ENCODE data around the gene GGPS1. TPM values are rescaled to one million over a fixed set of nuclear protein-coding genes. Genes with fewer than 3 reads are reported as not detected.

GGPS1 gene
- polyA plus RNA-seq, 1 donor from 2014 or later: 71.9 TPM

DNA sequence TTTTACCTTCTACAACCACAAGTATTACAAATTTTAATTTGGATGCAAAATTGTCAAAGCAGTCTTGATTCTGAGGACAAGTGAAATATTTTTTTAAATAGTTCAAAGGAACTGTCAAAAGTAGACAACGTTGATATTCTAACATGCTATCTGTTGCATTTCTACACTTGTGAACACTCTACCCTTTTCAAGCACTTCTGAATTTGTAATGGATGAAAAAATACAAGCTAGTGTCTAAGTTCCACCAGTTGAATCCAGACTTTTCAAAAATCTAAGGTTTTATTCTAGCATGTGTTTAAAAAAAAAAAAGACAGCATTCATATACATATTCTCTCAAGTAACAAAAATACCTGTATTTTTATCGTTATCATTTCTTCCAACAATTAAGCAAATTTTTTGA, 2.5 kb upstream of the GGPS1 start:
- Histone ChIP-seq H3F3A (ENCODE audit: insufficient read depth, low read length, poor library complexity, severe bottlenecking) (no peaks in the 10 kb centered on the region), H3K4me3 (ENCODE audit: low read length) (peak overlapping the region; percentile 75), H3K27me3 (ENCODE audit: insufficient read depth, low read depth, low read length) (no peaks in the 10 kb centered on the region), H3K9me3 (ENCODE audit: low read length) (no peaks in the 10 kb centered on the region), H4K20me1 (ENCODE audit: insufficient read depth) (peaks cover 21% of the 10 kb centered on the region), H2AFZ (ENCODE audit: low read depth, low read length) (no peak overlapping the region), H3K36me3 (ENCODE audit: insufficient read depth, low read length) (no peaks in the 10 kb centered on the region), H3K9me2 (ENCODE audit: insufficient read depth, low read length) (no peaks in the 10 kb centered on the region), H3K4me2 (ENCODE audit: low read length) (peak overlapping the region; percentile 88), H3K27ac (ENCODE audit: low read length) (no peak overlapping the region), H3K9ac (ENCODE audit: low read length) (peak overlapping the region; percentile 99), H3K79me2 (replicated peaks; ENCODE audit: insufficient read depth, low read length) (peaks cover 77% of the 10 kb centered on the region)
- TF ChIP-seq EZH2 (IDR thresholded peaks at IDR 0.05; ENCODE audit: borderline replicate concordance, insufficient read depth, low read length, poor library complexity, severe bottlenecking) (no peak), SMC3 (conservative IDR thresholded peaks at IDR 0.05; ENCODE audit: poor library complexity) (no peak), POLR2AphosphoS5 (IDR thresholded peaks at IDR 0.05) (no peak), TAF1 (IDR thresholded peaks at IDR 0.05; ENCODE audit: low read depth) (no peak), RAD21 (conservative IDR thresholded peaks at IDR 0.05) (no peak), EP300 (conservative IDR thresholded peaks at IDR 0.05; ENCODE audit: poor library complexity, severe bottlenecking) (no peak), MXI1 (conservative IDR thresholded peaks at IDR 0.05; ENCODE audit: poor library complexity, severe bottlenecking) (no peak)
- TF ChIP-seq, protein P1, sequence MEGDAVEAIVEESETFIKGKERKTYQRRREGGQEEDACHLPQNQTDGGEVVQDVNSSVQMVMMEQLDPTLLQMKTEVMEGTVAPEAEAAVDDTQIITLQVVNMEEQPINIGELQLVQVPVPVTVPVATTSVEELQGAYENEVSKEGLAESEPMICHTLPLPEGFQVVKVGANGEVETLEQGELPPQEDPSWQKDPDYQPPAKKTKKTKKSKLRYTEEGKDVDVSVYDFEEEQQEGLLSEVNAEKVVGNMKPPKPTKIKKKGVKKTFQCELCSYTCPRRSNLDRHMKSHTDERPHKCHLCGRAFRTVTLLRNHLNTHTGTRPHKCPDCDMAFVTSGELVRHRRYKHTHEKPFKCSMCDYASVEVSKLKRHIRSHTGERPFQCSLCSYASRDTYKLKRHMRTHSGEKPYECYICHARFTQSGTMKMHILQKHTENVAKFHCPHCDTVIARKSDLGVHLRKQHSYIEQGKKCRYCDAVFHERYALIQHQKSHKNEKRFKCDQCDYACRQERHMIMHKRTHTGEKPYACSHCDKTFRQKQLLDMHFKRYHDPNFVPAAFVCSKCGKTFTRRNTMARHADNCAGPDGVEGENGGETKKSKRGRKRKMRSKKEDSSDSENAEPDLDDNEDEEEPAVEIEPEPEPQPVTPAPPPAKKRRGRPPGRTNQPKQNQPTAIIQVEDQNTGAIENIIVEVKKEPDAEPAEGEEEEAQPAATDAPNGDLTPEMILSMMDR (IDR thresholded peaks at IDR 0.05; ENCODE audit: poor library complexity, severe bottlenecking): no peak
- TF ChIP-seq, protein P2, sequence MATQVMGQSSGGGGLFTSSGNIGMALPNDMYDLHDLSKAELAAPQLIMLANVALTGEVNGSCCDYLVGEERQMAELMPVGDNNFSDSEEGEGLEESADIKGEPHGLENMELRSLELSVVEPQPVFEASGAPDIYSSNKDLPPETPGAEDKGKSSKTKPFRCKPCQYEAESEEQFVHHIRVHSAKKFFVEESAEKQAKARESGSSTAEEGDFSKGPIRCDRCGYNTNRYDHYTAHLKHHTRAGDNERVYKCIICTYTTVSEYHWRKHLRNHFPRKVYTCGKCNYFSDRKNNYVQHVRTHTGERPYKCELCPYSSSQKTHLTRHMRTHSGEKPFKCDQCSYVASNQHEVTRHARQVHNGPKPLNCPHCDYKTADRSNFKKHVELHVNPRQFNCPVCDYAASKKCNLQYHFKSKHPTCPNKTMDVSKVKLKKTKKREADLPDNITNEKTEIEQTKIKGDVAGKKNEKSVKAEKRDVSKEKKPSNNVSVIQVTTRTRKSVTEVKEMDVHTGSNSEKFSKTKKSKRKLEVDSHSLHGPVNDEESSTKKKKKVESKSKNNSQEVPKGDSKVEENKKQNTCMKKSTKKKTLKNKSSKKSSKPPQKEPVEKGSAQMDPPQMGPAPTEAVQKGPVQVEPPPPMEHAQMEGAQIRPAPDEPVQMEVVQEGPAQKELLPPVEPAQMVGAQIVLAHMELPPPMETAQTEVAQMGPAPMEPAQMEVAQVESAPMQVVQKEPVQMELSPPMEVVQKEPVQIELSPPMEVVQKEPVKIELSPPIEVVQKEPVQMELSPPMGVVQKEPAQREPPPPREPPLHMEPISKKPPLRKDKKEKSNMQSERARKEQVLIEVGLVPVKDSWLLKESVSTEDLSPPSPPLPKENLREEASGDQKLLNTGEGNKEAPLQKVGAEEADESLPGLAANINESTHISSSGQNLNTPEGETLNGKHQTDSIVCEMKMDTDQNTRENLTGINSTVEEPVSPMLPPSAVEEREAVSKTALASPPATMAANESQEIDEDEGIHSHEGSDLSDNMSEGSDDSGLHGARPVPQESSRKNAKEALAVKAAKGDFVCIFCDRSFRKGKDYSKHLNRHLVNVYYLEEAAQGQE (IDR thresholded peaks at IDR 0.05; ENCODE audit: borderline replicate concordance): no peak

DNA sequence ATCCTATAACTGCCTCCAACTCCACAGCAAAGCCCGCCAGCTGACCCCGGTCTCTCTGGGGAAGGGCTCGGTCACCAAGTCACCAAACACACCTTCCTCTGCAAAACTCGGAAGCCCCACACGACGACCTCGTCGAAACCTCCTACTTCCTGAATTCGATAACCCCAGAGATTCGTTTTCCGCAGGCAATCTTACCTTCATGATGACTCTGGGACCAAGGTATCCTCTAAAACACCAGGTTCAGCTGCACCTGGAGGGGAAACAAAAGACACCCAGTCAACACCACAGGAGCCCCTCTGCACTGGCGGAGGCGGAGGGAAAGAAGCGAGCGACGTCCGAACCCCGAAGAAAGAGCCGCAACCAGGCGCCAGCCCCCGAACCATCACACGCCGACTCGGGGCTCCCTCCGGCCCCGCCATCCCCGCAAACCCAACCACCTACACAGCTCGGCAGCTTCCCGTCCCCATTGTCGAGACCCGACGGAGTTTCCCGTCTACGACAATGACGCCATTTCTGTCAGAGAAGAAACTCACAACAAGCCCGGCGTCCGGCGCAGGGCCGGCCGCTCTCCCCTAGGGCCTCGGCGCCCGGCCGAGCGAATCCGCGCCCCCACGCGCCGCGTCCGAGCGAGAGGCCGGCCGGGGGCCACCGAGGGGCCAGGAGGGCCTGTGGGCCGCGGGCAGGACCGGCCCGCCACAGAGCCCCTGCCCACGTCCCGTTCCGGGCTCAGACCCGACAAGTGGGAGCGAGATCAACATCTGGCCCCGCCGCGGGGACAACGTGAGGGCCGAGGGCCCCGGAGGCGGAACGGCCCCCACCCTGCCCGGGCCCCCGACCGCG, 1.4 kb upstream of the GGPS1 start:
- Histone ChIP-seq H3K9ac (ENCODE audit: low read length) (peak overlapping the region; percentile 99), H2AFZ (ENCODE audit: low read depth, low read length) (peak overlapping the region; percentile 24), H3K79me2 (replicated peaks; ENCODE audit: insufficient read depth, low read length) (peaks cover 78% of the 10 kb centered on the region), H3K4me3 (ENCODE audit: low read length) (peak overlapping the region; percentile 75), H3K9me2 (ENCODE audit: insufficient read depth, low read length) (no peaks in the 10 kb centered on the region), H3K27ac (ENCODE audit: low read length) (peak overlapping the region; percentile 97), H3K27me3 (ENCODE audit: insufficient read depth, low read depth, low read length) (no peaks in the 10 kb centered on the region), H4K20me1 (ENCODE audit: insufficient read depth) (peaks cover 21% of the 10 kb centered on the region), H3K4me2 (ENCODE audit: low read length) (peak overlapping the region; percentile 88), H3F3A (ENCODE audit: insufficient read depth, low read length, poor library complexity, severe bottlenecking) (no peaks in the 10 kb centered on the region), H3K9me3 (ENCODE audit: low read length) (no peaks in the 10 kb centered on the region), H3K36me3 (ENCODE audit: insufficient read depth, low read length) (no peaks in the 10 kb centered on the region)
- TF ChIP-seq, protein P2 (IDR thresholded peaks at IDR 0.05; ENCODE audit: borderline replicate concordance): peak; percentile 27
- TF ChIP-seq RAD21 (conservative IDR thresholded peaks at IDR 0.05) (no peak), EP300 (conservative IDR thresholded peaks at IDR 0.05; ENCODE audit: poor library complexity, severe bottlenecking) (peak; percentile 3)
